ENCODE results near the gene ARSD.
"Not testable (repeated sequence)": the region's sequence is repeated elsewhere in the genome, so short reads cannot be mapped to it uniquely, and the experiment has no call there.

ARSD gene

DNA sequence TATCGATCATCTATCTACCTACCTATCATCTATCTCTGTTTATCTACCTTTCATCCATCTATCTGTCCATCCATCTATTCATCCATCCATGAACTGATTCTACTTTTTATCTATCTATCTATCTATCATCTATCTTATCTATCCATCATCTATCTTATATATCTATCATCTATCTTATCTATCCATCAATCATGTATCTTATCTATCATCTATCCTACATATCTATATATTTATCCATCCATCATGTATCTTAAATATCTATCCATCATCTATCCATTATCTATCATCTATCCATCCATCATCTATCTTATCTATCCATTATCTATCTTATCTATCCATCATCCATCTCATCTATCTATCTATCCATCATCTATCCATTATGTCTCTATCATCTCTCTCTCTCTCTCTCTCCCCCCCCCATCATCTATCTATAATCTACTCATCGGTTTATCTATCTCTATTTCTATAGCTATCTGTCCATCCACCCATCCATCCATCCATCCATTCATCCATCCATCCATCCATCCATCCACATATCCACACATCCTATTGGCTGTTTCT lies 20.9 kb downstream of the ARSD start:
- H3K27me3 ChIP-seq (ENCODE audit: control insufficient read depth in 1 of 2, insufficient read depth in 2 of 2, low read length in 2 of 2), result no peaks in the 10 kb centered on the region
- H3K36me3 ChIP-seq (ENCODE audit: control insufficient read depth in 2 of 2, insufficient read depth in 2 of 2, low read length in 2 of 2), result peaks cover 0 to 2% of the 10 kb centered on the region in 2 donors
- H3K9ac ChIP-seq (ENCODE audit: low read length in 2 of 2), result no peak overlapping the region
- peaks cover 0 to 17% of the 10 kb centered on the region in 2 donors for H3K9me3 ChIP-seq (ENCODE audit: control insufficient read depth in 2 of 2, low read length in 2 of 2)
- H3K4me3 ChIP-seq (ENCODE audit: low read length in 2 of 2), result no peak overlapping the region
- H3K4me1 ChIP-seq (ENCODE audit: control insufficient read depth, insufficient read depth, low read length), result no peaks in the 10 kb centered on the region
- no peak overlapping the region for H3K27ac ChIP-seq (ENCODE audit: low read length)

DNA sequence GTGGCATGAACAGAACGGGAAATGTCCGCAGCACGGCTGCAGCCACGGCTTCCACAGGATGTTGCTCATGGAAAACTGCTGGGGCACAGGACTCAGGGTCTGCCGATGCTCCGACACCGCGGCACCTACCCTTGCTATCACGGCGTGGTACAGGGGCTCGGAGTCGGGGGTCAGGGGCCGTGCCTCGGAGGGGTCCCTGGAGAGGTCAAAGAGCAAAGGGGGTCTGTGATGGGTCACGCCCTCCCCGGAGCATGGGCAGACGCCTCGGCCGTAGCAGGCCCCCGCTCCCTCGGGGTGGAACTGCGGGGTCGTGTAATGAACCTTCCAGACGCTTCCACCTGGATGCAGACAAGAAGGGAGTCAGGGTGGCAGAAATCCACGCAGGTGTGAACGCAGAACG lies 21.8 kb downstream of the ARSD start:
- Histone ChIP-seq H3K27me3 (ENCODE audit: control insufficient read depth in 1 of 2, insufficient read depth in 2 of 2, low read length in 2 of 2) (no peaks in the 10 kb centered on the region), H3K9ac (ENCODE audit: low read length in 2 of 2) (no peak overlapping the region), H3K4me1 (ENCODE audit: control insufficient read depth, insufficient read depth, low read length) (no peaks in the 10 kb centered on the region), H3K9me3 (ENCODE audit: control insufficient read depth in 2 of 2, low read length in 2 of 2) (peaks cover 0 to 18% of the 10 kb centered on the region in 2 donors), H3K4me3 (ENCODE audit: low read length in 2 of 2) (no peak overlapping the region), H3K27ac (ENCODE audit: low read length) (no peak overlapping the region), H3K36me3 (ENCODE audit: control insufficient read depth in 2 of 2, insufficient read depth in 2 of 2, low read length in 2 of 2) (peaks cover 0 to 2% of the 10 kb centered on the region in 2 donors)

DNA sequence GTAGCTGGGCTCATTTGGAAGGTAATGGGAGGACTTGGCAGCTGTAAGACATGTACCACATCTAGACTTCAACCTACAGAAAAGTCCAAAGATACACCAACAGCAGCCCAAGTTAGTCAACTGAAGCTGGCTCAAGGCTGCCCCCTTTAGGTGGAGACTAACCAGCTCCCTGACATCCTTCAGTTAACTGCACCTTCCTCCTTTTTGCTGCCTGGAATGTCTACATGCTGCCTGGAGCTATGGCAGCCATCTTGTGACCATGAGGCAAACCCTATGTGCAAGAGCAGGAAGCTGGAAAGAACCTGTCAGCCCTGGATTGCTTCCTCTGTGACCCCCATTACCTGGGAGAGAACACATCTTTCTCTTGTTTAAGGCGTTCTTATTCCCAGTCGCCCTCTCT lies 25.8 kb downstream of the ARSD start:
- H3K27me3 ChIP-seq (ENCODE audit: control insufficient read depth in 1 of 2, insufficient read depth in 2 of 2, low read length in 2 of 2), result peaks cover 0 to 2% of the 10 kb centered on the region in 2 donors
- no peaks in the 10 kb centered on the region for H3K4me1 ChIP-seq (ENCODE audit: control insufficient read depth, insufficient read depth, low read length)
- peaks cover 0 to 18% of the 10 kb centered on the region in 2 donors for H3K9me3 ChIP-seq (ENCODE audit: control insufficient read depth in 2 of 2, low read length in 2 of 2)
- no peak overlapping the region for H3K27ac ChIP-seq (ENCODE audit: low read length)
- H3K9ac ChIP-seq (ENCODE audit: low read length in 2 of 2), result no peak overlapping the region
- peaks cover 0 to 2% of the 10 kb centered on the region in 2 donors for H3K36me3 ChIP-seq (ENCODE audit: control insufficient read depth in 2 of 2, insufficient read depth in 2 of 2, low read length in 2 of 2)
- no peak overlapping the region for H3K4me3 ChIP-seq (ENCODE audit: low read length in 2 of 2)

DNA sequence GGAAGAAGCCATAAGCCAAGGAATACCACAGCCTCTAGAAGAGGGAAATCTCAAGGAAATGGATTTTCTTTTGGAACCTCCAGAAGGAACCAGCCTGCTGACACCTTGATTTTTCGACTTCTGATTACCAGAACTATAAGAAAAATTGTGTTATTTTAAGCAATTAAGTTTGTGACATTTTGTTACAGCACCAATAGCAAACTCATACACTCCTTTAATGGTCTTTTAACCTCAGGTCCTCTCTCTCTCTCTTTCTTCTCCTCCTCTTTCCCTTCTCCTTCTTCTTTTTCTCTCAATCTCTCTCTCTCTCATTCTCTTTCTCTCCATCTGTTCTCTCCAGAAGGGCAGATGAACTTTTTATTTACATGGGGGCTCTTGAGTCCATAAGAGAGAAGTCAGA lies 26.3 kb downstream of the ARSD start:
- Histone ChIP-seq H3K4me1 (ENCODE audit: control insufficient read depth, insufficient read depth, low read length) (no peaks in the 10 kb centered on the region), H3K36me3 (ENCODE audit: control insufficient read depth in 2 of 2, insufficient read depth in 2 of 2, low read length in 2 of 2) (peaks cover 0 to 2% of the 10 kb centered on the region in 2 donors), H3K4me3 (ENCODE audit: low read length in 2 of 2) (no peak overlapping the region), H3K27me3 (ENCODE audit: control insufficient read depth in 1 of 2, insufficient read depth in 2 of 2, low read length in 2 of 2) (peaks cover 0 to 2% of the 10 kb centered on the region in 2 donors), H3K9ac (ENCODE audit: low read length in 2 of 2) (no peak overlapping the region), H3K9me3 (ENCODE audit: control insufficient read depth in 2 of 2, low read length in 2 of 2) (peaks cover 0 to 18% of the 10 kb centered on the region in 2 donors), H3K27ac (ENCODE audit: low read length) (no peak overlapping the region)

DNA sequence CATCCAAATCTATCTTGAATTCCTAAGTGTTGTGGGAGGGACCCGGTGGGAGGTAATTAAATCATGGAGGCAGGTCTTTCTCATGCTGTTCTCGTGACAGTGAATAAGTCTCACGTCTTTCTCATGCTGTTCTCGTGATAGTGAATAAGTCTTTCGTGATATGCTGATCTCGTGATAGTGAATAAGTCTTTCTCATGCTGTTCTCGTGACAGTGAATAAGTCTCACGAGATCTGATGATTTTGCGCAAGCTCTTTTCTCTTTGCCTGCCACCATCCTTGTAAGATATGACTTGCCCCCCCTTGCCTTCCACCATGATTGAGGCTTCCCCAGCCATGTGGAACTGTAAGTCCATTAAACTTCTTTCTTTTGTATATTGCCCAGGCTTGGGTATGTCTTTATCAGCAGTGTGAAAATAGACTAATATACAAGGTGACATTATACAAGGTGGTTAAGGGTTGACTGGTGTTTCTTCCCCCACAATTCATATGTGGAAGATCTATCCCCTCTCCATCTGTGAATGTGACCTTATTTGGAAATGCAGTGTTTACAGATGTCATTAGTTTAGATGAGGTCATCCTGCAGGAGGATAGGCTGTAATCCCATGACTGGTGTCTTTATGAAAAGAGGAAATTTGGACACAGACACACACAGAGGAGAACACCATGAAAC lies 27.6 kb downstream of the ARSD start:
- peaks cover 0 to 2% of the 10 kb centered on the region in 2 donors for H3K27me3 ChIP-seq (ENCODE audit: control insufficient read depth in 1 of 2, insufficient read depth in 2 of 2, low read length in 2 of 2)
- no peaks in the 10 kb centered on the region for H3K4me1 ChIP-seq (ENCODE audit: control insufficient read depth, insufficient read depth, low read length)
- no peak overlapping the region for H3K27ac ChIP-seq (ENCODE audit: low read length)

DNA sequence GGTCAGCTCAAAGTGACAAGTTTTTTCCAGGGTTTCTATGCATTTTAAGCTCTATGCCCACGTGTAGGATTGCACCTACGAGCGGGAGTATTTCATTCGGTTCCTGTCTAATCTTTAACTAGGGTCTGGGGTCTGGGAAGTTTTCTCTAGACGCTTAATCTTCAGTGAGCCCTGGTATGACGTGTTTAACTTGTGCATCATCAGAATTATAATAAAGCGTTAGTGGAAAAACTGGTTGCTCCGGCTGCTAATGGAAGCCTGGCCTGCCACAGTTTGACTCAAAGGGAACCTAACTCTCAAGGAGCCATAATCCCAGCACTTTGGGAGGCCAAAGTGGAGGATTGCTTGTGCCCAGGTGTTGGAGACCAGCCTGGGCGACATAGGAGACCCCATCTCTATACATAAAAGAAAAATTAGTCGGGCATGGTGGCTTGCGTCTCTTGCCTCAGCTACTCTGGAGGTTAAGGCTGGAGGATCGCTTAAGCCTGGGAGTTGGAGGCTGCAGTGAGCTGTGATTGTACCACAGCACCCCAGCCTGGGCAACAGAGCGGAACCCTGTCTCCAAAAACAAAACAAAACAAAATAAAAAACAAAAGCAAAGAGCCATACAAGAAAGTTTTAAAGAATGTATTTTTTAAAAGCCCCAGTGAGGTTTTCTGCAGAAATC lies 30.2 kb downstream of the ARSD start:
- H3K9me3 ChIP-seq (ENCODE audit: control insufficient read depth in 2 of 2, low read length in 2 of 2), result peaks cover 0 to 7% of the 10 kb centered on the region in 2 donors
- H3K27ac ChIP-seq (ENCODE audit: low read length), result no peak overlapping the region
- no peaks in the 10 kb centered on the region for H3K36me3 ChIP-seq (ENCODE audit: control insufficient read depth in 2 of 2, insufficient read depth in 2 of 2, low read length in 2 of 2)
- H3K4me1 ChIP-seq (ENCODE audit: control insufficient read depth, insufficient read depth, low read length), result no peaks in the 10 kb centered on the region
- H3K9ac ChIP-seq (ENCODE audit: low read length in 2 of 2), result no peak overlapping the region
- peaks cover 0 to 2% of the 10 kb centered on the region in 2 donors for H3K27me3 ChIP-seq (ENCODE audit: control insufficient read depth in 1 of 2, insufficient read depth in 2 of 2, low read length in 2 of 2)
- no peak overlapping the region for H3K4me3 ChIP-seq (ENCODE audit: low read length in 2 of 2)

More for the DNA sequence above, 27.6 kb downstream of the ARSD start:
- Histone ChIP-seq H3K4me3 (ENCODE audit: low read length in 2 of 2) (no peak overlapping the region), H3K9ac (ENCODE audit: low read length in 2 of 2) (no peak overlapping the region), H3K9me3 (ENCODE audit: control insufficient read depth in 2 of 2, low read length in 2 of 2) (peaks cover 0 to 18% of the 10 kb centered on the region in 2 donors), H3K36me3 (ENCODE audit: control insufficient read depth in 2 of 2, insufficient read depth in 2 of 2, low read length in 2 of 2) (no peaks in the 10 kb centered on the region)

DNA sequence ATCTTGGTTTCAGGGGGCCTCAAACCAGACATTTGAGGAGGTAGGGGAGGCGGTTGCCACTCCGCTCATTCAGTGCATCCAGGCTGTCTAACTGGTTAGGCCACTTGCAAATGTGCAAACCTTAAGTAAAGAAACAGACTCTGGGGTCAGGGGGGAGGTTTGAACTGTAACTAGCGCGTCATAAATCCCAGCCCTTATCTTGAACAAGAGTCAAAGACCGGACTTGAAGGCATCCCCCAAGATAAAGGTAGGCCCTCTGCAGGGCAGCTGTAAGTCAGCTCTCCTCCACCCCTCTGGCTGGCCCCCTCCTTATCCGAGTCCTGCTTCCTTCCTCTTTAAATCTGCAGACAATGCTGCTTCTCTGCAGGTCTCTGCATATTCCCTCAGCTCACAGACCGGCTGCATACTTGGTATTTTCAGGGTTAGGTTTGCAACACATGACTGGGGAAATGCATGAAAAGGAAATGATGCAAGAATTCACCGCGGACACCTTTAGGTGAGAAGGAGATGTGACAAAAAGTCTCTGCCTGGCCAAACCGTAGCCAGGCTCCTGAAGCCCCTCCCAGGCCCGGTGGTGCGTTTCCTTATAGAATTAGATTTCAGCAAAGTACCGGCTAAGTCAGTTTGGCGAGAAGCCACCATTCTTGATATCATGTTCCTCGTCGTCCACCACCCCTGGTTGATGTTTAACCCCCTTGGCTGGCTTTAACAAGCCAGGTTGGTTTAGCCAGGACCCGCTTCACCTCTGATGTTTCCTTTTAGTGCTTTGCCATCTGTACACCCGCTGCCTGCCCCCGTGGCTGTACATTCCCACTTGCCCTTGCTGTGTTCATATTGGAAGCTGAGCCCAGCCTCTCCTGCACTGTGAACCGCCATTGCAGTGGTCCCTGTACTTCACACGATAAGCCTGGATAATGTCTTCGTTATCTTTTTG lies 31.2 kb downstream of the ARSD start:
- H3K27me3 ChIP-seq (ENCODE audit: control insufficient read depth in 1 of 2, insufficient read depth in 2 of 2, low read length in 2 of 2); H3K9ac ChIP-seq (ENCODE audit: low read length in 2 of 2): not testable (repeated sequence)

DNA sequence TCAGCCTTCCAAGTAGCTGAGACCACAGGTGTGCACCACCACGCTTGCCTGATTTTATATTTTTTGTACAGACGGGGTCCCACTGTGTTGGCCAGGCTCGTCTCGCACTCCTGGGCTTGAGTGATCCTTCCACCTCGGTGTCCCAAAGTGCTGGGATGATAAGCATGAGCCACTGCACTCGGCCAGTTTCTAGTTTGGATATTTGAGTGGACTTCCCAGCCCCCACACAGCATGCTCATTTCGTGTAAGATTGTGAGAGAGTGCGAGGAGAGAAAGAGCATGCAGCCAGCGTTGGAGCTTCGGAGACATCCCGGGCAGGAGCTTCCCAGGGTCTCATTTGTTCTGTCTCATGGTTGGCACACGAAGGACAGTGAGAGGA lies 31.8 kb downstream of the ARSD start:
- H3K4me1 ChIP-seq (ENCODE audit: control insufficient read depth, insufficient read depth, low read length), result no peaks in the 10 kb centered on the region
- no peak overlapping the region for H3K9ac ChIP-seq (ENCODE audit: low read length in 2 of 2)
- H3K27me3 ChIP-seq (ENCODE audit: control insufficient read depth in 1 of 2, insufficient read depth in 2 of 2, low read length in 2 of 2), result peaks cover 0 to 2% of the 10 kb centered on the region in 2 donors
- H3K9me3 ChIP-seq (ENCODE audit: control insufficient read depth in 2 of 2, low read length in 2 of 2), result no peaks in the 10 kb centered on the region
- H3K36me3 ChIP-seq (ENCODE audit: control insufficient read depth in 2 of 2, insufficient read depth in 2 of 2, low read length in 2 of 2), result no peaks in the 10 kb centered on the region
- no peak overlapping the region for H3K27ac ChIP-seq (ENCODE audit: low read length)
- H3K4me3 ChIP-seq (ENCODE audit: low read length in 2 of 2), result no peak overlapping the region

More for the DNA sequence above, 31.2 kb downstream of the ARSD start:
- not testable (repeated sequence) for H3K27ac ChIP-seq (ENCODE audit: low read length); H3K4me3 ChIP-seq (ENCODE audit: low read length in 2 of 2); H3K9me3 ChIP-seq (ENCODE audit: control insufficient read depth in 2 of 2, low read length in 2 of 2); H3K4me1 ChIP-seq (ENCODE audit: control insufficient read depth, insufficient read depth, low read length); H3K36me3 ChIP-seq (ENCODE audit: control insufficient read depth in 2 of 2, insufficient read depth in 2 of 2, low read length in 2 of 2)

DNA sequence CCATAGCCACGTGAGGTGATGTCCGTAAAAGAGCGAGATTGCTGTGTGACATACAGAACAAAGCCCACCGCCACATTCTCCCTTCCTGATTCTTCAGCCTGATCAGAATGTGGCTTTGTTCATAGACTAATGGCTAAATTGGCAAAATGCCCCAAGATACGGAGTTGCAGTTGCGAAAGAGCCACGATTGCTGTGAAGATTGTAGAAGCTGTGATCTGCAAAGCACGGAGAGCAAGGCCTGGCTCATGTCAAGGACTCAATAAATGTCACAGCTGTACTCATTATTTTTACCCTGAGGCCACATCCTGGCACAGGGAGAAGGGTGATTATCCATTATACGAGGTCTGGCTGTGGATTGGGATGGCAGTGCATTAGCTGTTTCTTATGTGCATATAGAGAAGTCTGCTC lies 34.2 kb downstream of the ARSD start:
- Histone ChIP-seq H3K36me3 (ENCODE audit: control insufficient read depth in 2 of 2, insufficient read depth in 2 of 2, low read length in 2 of 2) (no peaks in the 10 kb centered on the region), H3K4me3 (ENCODE audit: low read length in 2 of 2) (no peak overlapping the region), H3K27ac (ENCODE audit: low read length) (no peak overlapping the region), H3K9me3 (ENCODE audit: control insufficient read depth in 2 of 2, low read length in 2 of 2) (peaks cover 0 to 2% of the 10 kb centered on the region in 2 donors), H3K9ac (ENCODE audit: low read length in 2 of 2) (no peak overlapping the region), H3K4me1 (ENCODE audit: control insufficient read depth, insufficient read depth, low read length) (no peaks in the 10 kb centered on the region), H3K27me3 (ENCODE audit: control insufficient read depth in 1 of 2, insufficient read depth in 2 of 2, low read length in 2 of 2) (peaks cover 0 to 2% of the 10 kb centered on the region in 2 donors)

DNA sequence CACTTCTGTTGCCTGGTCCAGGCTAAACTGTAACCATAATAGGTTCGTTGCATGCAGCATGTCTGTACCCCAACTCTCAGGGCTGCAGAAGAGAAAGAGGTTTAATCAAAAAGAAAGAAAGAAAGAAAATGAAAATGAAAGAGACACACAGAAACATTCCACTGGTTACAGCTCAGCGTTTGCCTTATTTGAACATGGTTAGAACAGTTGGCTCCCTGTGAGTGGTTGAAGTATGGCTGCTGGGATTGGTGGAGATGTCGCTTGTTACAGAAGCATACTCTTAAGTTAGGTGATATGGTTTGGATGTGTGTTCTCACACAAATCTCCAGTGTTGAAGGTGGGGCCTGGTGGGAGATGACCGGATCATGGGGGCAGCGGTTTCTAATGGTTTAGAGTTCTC lies 36.3 kb downstream of the ARSD start:
- no peak overlapping the region for H3K9ac ChIP-seq (ENCODE audit: low read length in 2 of 2)
- no peaks in the 10 kb centered on the region for H3K27me3 ChIP-seq (ENCODE audit: control insufficient read depth in 1 of 2, insufficient read depth in 2 of 2, low read length in 2 of 2)
- no peak overlapping the region for H3K4me3 ChIP-seq (ENCODE audit: low read length in 2 of 2)
- no peaks in the 10 kb centered on the region for H3K36me3 ChIP-seq (ENCODE audit: control insufficient read depth in 2 of 2, insufficient read depth in 2 of 2, low read length in 2 of 2)
- H3K9me3 ChIP-seq (ENCODE audit: control insufficient read depth in 2 of 2, low read length in 2 of 2), result peaks cover 0 to 2% of the 10 kb centered on the region in 2 donors
- no peaks in the 10 kb centered on the region for H3K4me1 ChIP-seq (ENCODE audit: control insufficient read depth, insufficient read depth, low read length)
- no peak overlapping the region for H3K27ac ChIP-seq (ENCODE audit: low read length)
